ENCODE results near the gene FCRL6. TPM values are rescaled to one million over a fixed set of nuclear protein-coding genes. Genes with fewer than 3 reads are reported as not detected.

FCRL6 gene
- total RNA-seq, 1 experiment from 2014 or later: not detected

DNA sequence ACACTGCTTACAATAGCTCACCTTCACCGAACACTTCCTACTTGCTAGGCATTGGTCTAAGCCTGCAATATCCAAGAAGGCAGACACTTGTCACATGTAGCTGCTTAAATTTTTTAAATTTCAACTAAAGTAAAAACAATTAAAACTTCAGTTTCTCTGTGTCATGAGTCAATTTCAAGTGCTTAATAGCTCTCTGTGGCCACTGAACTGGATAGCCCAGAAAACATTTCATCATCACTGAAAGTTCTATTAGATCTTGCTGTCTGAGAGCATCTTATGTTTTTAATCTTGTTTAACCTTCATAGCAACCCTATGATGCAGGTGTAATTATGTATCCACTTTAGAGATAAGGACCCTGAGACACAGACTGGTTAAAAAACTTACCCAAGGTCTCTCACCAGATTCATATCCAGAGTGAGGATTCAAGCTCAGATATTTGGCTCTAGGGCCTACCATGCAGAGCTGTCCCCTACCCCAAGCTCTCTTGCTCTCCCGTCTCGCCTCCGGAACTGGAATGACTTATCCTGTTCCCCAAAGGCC is 2.6 kb upstream of the FCRL6 start:
- Histone ChIP-seq H3K4me1 (no peaks in the 10 kb centered on the region), H3K4me3 (ENCODE audit: low read depth, low read length) (no peak overlapping the region), H3K36me3 (ENCODE audit: control insufficient read depth, insufficient read depth, low read length) (no peaks in the 10 kb centered on the region), H3K27me3 (replicated peaks; ENCODE audit: control insufficient read depth, insufficient read depth, low read length) (no peaks in the 10 kb centered on the region), H3K9me3 (no peaks in the 10 kb centered on the region)
- Mint-ChIP-seq H3K27me3 (ENCODE audit: insufficient read depth, unreplicated experiment) (peaks cover 13% of the 10 kb centered on the region), H3K36me3 (ENCODE audit: insufficient read depth, unreplicated experiment) (no peaks in the 10 kb centered on the region), H3K9me3 (ENCODE audit: unreplicated experiment) (no peaks in the 10 kb centered on the region), H3K4me3 (ENCODE audit: unreplicated experiment) (no peak overlapping the region), H3K27ac (ENCODE audit: unreplicated experiment) (no peak overlapping the region), H3K4me1 (ENCODE audit: low read depth, unreplicated experiment) (no peaks in the 10 kb centered on the region)
- BruUV-seq (replicated peaks): no TSS peak
- TF ChIP-seq, protein P1, sequence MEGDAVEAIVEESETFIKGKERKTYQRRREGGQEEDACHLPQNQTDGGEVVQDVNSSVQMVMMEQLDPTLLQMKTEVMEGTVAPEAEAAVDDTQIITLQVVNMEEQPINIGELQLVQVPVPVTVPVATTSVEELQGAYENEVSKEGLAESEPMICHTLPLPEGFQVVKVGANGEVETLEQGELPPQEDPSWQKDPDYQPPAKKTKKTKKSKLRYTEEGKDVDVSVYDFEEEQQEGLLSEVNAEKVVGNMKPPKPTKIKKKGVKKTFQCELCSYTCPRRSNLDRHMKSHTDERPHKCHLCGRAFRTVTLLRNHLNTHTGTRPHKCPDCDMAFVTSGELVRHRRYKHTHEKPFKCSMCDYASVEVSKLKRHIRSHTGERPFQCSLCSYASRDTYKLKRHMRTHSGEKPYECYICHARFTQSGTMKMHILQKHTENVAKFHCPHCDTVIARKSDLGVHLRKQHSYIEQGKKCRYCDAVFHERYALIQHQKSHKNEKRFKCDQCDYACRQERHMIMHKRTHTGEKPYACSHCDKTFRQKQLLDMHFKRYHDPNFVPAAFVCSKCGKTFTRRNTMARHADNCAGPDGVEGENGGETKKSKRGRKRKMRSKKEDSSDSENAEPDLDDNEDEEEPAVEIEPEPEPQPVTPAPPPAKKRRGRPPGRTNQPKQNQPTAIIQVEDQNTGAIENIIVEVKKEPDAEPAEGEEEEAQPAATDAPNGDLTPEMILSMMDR (IDR thresholded peaks at IDR 0.05; ENCODE audit: insufficient read depth in 1 of 2, low read depth in 1 of 2, low read length in 1 of 2, severe bottlenecking in 1 of 2, unreplicated experiment in 1 of 2): no peak
- ChIA-PET CTCF (interaction anchor here (0.6 to 5.1 kb wide), 26 partner anchors 10 to 231 kb away, joined by 3 to 75 read pairs (median 5); partner anchors contain the start of genes DUSP23 and IGSF9), POLR2A (interaction anchor here (0.7 kb wide), 1 partner anchor 146 kb away, joined by 3 read pairs; no protein-coding TSS in a partner anchor)
- intact Hi-C loops (cut with micrococcal nuclease; ENCODE audit: unreplicated experiment): loop anchor here (1.0 to 5.0 kb wide), 5 partner anchors 19 to 145 kb away; partner anchors contain the start of genes DUSP23 and IGSF9
- no peak for DNase-seq

GRCh38 chr1:159800177-159800930 is 1.8 kb upstream of the FCRL6 start:
- Mint-ChIP-seq H3K36me3 (ENCODE audit: insufficient read depth, unreplicated experiment) (no peaks in the 10 kb centered on the region), H3K4me1 (ENCODE audit: low read depth, unreplicated experiment) (no peaks in the 10 kb centered on the region), H3K27ac (ENCODE audit: unreplicated experiment) (no peak overlapping the region), H3K27me3 (ENCODE audit: insufficient read depth, unreplicated experiment) (peaks cover 13% of the 10 kb centered on the region), H3K9me3 (ENCODE audit: unreplicated experiment) (no peaks in the 10 kb centered on the region), H3K4me3 (ENCODE audit: unreplicated experiment) (no peak overlapping the region)
- POLR2A ChIA-PET: no interaction called here
- CTCF ChIA-PET: interaction anchor here (1.8 to 5.1 kb wide), 3 partner anchors 11 to 207 kb away, joined by 17 to 75 read pairs (median 68); no protein-coding TSS in a partner anchor
- no TSS peak for BruUV-seq (replicated peaks)
- DNase-seq: no peak
- Histone ChIP-seq H3K4me1 (no peaks in the 10 kb centered on the region), H3K27me3 (replicated peaks; ENCODE audit: control insufficient read depth, insufficient read depth, low read length) (no peaks in the 10 kb centered on the region), H3K36me3 (ENCODE audit: control insufficient read depth, insufficient read depth, low read length) (no peaks in the 10 kb centered on the region), H3K9me3 (no peaks in the 10 kb centered on the region), H3K4me3 (ENCODE audit: low read depth, low read length) (no peak overlapping the region)
- TF ChIP-seq, protein P1 (IDR thresholded peaks at IDR 0.05; ENCODE audit: insufficient read depth in 1 of 2, low read depth in 1 of 2, low read length in 1 of 2, severe bottlenecking in 1 of 2, unreplicated experiment in 1 of 2): no peak
- intact Hi-C loops (cut with micrococcal nuclease; ENCODE audit: unreplicated experiment): no loop called here

- no peaks in the 10 kb centered on the region for H3K4me1 ChIP-seq
- CTCF ChIA-PET: interaction anchor here (1.0 to 2.1 kb wide), 2 partner anchors 42 to 203 kb away, joined by 3 to 9 read pairs; no protein-coding TSS in a partner anchor
- Mint-ChIP-seq H3K36me3 (ENCODE audit: insufficient read depth, unreplicated experiment) (no peaks in the 10 kb centered on the region), H3K9me3 (ENCODE audit: unreplicated experiment) (no peaks in the 10 kb centered on the region), H3K27me3 (ENCODE audit: insufficient read depth, unreplicated experiment) (peaks cover 12% of the 10 kb centered on the region), H3K4me3 (ENCODE audit: unreplicated experiment) (no peak overlapping the region), H3K27ac (ENCODE audit: unreplicated experiment) (no peak overlapping the region), H3K4me1 (ENCODE audit: low read depth, unreplicated experiment) (no peaks in the 10 kb centered on the region)
- DNase-seq: no peak
- H3K36me3 ChIP-seq (ENCODE audit: control insufficient read depth, insufficient read depth, low read length): no peaks in the 10 kb centered on the region
- intact Hi-C loops (cut with micrococcal nuclease; ENCODE audit: unreplicated experiment): no loop called here
- no peak overlapping the region for H3K4me3 ChIP-seq (ENCODE audit: low read depth, low read length)
- H3K27me3 ChIP-seq (replicated peaks; ENCODE audit: control insufficient read depth, insufficient read depth, low read length): no peaks in the 10 kb centered on the region
- BruUV-seq (replicated peaks): no TSS peak
- POLR2A ChIA-PET: no interaction called here
- no peaks in the 10 kb centered on the region for H3K9me3 ChIP-seq
- TF ChIP-seq, protein P1 (IDR thresholded peaks at IDR 0.05; ENCODE audit: insufficient read depth in 1 of 2, low read depth in 1 of 2, low read length in 1 of 2, severe bottlenecking in 1 of 2, unreplicated experiment in 1 of 2): no peak
Observed at GRCh38 chr1:159803956-159804689, 2.0 kb downstream of the FCRL6 start.

All from Caco-2 (cell line).